Activated CD4-positive, alpha-beta T cell treated with anti-CD3 and anti-CD28 coated beads for 4 hours (primary cell): ENCODE data around the gene PNMA8A.
"Not testable (repeated sequence)": the region's sequence is repeated elsewhere in the genome, so short reads cannot be mapped to it uniquely, and the experiment has no call there.

Source experiments
- DNase-seq, 2 donors: peaks; one replicate each; pipeline ENCODE4 v3.0.0-alpha.2; 2020

The PNMA8A gene

GRCh38 chr19:46471116-46471733 is at the start of gene PNMA8A:
Gene PNMA8A (minus strand): TSS chr19:46471563. CDS start chr19:46471035, 528 bp downstream.
- DNase-seq, result no peak

- no peak for DNase-seq
These were observed 49.3 kb upstream of the PNMA8A start for GRCh38 chr19:46520616-46521015.

- no peak for DNase-seq
These were observed 46.1 kb upstream of the PNMA8A start for GRCh38 chr19:46517471-46517870.

- peak; percentile 44 to 45 for DNase-seq
These were observed 44.6 kb upstream of the PNMA8A start for GRCh38 chr19:46515879-46516350.

GRCh38 chr19:46515290-46515609 is 43.9 kb upstream of the PNMA8A start:
- no peak for DNase-seq

DNA sequence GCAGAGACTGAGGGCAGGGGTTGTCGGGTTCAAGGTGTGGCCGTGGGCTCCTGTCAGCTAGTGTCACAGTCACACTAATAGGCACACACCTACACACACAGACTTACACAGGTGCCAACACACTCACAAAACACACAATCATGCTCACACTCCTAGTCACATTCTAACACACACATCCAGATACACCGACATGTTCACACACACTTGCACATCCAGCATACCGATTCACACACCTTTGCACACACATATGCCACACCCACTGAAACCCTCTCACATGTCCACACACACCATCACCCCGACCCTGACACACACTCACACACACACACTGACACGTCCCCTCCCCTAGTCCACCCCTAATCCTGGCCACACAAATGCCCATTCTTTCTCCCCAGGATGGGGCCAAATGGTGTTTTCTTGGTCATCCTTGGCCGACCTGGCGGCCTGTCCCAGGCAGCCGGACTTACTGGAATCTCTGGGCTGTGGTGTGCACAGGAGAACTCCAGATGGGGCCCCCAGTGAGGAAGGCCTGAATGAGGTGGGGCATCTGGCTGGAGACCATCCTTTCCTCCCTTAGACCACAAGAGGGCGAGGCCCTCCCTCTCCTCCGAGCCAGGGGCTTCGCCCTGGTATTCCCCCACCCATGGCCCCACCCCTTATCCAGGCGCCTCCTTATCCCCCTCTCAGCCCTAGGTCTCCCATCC is 43.4 kb upstream of the PNMA8A start:
- no peak for DNase-seq

DNA sequence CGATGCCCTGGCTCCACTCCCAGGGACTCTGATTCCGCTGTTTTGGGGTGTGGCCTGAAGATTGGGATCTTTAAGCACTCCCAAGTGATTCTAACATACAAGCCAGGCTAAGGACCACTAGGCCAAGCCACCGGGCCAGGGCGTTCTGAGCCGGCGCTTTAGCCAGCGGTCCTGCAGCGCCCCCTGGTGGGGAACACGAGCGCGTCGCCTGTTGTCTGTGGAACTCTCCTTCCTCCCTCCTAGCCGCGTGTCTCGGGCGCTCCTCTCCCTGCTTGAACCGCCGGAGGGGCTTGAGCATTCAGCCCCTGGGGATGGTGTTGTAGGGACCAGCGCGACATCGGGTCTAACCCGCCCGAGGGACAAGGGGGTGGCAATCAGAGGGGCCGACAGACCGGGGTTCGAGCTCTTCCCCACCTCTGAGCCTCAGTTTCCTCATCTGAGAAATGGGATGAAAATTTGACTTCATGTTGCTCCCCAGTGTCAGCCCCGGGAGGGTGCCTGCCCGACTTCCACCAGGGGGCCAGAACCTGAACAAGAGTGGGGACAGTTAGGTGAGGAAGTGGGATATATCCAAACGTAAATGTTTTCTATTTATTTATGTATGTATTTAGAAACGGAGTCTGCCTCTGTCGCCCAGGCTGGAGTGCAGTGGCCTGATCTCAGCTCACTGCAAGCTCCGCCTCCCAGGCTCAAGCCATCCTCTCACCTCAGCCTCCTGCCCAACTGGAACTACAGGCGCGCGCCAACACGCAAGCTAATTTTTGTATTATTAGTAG is 42.3 kb upstream of the PNMA8A start:
- peak; percentile 81 for DNase-seq

DNA sequence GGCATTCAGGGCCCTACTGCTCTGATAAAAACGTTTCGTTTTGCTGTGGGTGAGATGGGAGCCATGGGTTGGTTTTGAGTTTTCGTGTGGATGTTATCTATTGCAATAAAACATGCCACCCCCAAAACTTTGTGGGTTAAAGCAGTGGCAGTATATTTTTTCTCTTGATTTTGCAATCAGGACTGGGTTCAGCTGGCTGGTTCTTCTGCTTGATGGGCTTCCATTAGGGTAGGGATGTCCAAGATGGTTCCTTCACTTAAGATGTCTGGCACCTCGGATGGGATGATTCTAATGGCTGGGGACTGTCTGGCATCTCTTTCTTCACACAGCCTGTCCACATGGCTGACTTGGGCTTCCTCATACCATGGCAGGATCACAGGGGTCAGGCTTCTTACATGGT is 39.9 kb upstream of the PNMA8A start:
- no peak for DNase-seq

DNA sequence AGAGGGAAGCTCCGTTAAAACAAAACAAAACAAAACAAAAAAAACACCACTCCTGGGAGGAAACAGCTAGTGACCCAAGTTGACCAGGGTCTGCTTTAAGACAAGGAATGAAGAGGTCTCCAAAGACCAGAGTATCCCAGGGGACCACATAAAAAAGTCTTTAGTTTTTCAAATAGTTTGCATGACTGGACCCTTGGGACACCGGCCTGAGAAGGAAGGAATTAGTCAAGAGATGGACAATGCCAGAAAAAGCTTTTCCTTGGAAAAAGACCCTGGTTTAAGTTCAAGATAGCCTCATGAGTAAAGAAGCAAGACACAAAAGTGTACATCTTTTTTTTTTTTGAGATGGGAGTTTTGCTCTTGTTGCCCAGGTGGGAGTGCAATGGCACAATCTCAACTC is 36.8 kb upstream of the PNMA8A start:
- no peak for DNase-seq

GRCh38 chr19:46503848-46504453 is 32.6 kb upstream of the PNMA8A start:
- DNase-seq, result no peak

DNA sequence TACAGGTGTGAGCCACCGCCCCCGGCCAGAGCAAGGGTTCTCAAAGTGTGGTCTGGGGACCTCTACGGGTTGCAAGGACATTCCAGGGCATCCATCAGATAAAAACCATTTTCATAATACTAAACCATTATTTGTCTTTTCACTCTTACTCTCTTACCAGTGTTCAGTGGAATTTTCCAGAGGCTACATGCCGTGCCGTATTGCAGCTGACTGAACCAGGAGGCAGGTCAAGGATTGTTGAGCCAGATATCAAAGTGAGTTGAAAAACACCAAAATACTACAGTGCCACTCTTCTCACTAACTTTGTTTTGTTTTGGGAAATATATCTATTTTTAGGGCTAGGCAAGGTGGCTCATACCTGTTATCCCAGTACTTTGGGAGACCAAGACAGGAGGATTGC is 31.5 kb upstream of the PNMA8A start:
- no peak for DNase-seq

DNA sequence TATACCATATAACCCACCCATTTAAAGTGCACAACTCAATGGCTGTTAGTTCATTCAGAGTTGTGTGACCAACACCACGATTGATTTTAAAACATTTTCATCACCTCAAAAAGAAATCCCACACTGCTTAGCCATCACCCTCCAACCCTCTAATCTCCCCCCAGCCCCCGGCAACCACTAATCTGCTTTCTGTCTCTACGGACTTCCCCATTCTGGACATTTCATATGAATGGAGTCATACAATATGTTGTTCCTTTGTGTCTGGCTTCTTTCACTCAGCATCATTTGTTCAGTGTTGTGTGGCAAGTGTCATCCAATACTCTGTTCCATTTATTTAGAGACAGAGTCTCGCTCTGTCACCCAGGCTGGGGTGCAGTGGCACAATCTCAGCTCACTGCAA is 28.3 kb upstream of the PNMA8A start:
- DNase-seq, result no peak

DNA sequence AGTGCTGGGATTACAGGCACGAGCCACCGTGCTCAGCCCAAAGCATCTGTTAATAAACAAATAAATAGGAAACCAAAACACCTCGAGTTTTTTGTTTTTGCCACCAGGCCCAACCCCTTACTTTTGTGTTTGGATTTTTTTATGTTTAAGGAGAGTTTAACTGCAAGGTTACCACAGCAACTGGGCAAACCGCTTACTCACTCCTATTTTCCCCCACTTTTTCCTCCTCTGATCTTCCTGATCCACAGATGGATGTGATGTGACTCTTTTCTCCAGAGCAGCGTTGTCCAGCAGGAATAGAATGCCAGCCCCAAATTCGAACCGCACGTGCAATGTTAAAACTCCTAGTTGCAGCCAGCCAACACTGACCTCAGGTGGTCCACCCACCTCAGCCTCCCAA is 26.4 kb upstream of the PNMA8A start:
- DNase-seq, result no peak

- not testable (repeated sequence) for DNase-seq
These were observed 25.5 kb upstream of the PNMA8A start for GRCh38 chr19:46496886-46497285.

DNA sequence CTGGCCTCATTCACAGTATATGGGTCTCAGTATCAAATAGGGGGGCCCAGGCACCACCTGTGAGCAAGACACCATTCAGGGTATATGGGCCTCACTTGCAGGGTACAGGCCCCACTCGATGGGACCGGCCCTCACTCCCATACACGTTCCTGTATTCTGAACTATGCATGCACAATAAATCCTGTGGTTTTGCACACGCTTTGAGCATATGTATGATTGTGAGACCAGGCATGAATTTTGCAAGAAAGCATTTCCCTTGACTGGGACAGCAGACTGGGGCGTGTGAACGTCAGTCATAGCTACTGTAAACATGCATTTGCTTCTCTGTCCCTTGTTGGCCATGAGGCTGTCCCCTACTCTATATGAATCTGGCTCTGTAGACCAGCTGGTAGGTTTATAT is 24.9 kb upstream of the PNMA8A start:
- DNase-seq, result no peak

DNA sequence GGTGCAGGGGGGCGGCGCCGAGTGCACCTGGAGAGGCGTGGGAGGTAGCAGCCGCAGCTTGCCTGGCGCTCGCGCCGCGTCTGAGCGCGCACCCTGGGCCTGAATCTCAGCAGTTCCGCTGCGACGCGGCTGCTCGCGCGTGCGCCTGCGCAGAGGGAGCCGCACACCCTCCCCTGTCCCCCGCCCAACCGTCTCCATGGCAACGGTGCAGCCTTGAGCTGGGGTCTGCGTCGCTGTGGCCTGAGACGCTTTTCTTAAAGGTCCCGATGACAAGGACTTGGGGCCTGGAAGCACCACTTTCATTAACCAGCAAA is 24.4 kb upstream of the PNMA8A start, which contains the start of gene PNMA8B:
TSS of gene PNMA8B (minus strand) at position 82 of the 314 bp plus-strand sequence. CDS start 402 bp downstream, outside the sequence.
- peak; percentile 41 to 51 for DNase-seq

DNA sequence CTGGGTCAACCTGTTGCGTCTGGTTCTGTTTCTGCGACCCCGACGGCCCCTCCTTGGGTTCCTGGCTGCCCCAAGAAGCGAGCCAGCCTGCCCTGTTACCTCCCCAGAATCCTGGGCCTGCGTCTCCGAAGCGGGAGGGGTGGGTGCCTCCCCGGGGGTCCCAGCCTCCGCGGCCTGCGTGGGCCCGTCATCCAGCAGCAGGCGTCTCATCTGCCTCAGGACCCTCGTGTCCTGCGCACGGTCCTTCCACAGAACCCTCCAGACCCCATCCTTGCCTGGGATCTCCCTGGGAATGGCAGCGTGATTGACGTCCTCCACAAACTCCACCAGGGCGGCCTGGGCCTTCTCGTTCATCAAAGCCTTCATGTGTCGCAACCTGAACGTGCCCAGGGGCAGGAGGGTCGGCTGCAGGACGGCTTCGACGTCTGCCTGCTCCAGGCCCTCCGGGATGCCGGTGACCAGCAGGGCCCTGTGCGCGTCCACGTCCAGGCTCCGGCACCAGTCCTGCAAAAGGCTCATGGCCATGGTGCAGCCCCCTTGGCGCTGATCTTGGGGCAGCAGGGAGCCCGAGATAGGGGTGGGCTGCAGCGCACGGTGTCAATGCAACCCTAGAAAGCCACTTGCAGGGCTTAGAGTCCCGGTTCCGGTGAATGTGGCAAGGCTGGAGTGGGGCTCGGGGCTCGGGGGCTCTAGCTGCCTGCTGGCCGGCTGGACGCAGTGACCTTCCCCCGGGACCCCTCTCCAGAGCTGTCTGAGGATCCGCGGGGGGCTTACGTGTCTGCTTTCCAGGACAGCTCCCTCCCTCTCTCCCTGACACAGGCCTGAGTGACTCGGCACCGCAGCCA is 23.8 kb upstream of the PNMA8A start:
- no peak for DNase-seq

- DNase-seq, result no peak
These were observed 23.0 kb upstream of the PNMA8A start for GRCh38 chr19:46494146-46494940.

- peak; percentile 29 to 49 for DNase-seq
These were observed 22.1 kb upstream of the PNMA8A start for GRCh38 chr19:46493236-46494145.

- no peak for DNase-seq
These were observed 21.5 kb upstream of the PNMA8A start for GRCh38 chr19:46492841-46493235.
